ENCODE data around the gene HRNR. TPM values are rescaled to one million over a fixed set of nuclear protein-coding genes. Genes with fewer than 3 reads are reported as not detected.
"Not testable (repeated sequence)": the region's sequence is repeated elsewhere in the genome, so short reads cannot be mapped to it uniquely, and the experiment has no call there.

Gene HRNR
- total RNA-seq, result not detected

GRCh38 chr1:152224093-152224492, at the start of gene HRNR:
HRNR (minus strand) TSS chr1:152224193; CDS start chr1:152223253, 940 bp downstream.
- peaks cover 3% of the 10 kb centered on the region for H3K9me3 Mint-ChIP-seq
- ATAC-seq, result no peak
- H3K36me3 Mint-ChIP-seq (ENCODE audit: insufficient read depth), result no peaks in the 10 kb centered on the region
- H3K4me3 Mint-ChIP-seq, result no peak within 1 kb of the TSS
- H3K4me1 Mint-ChIP-seq (ENCODE audit: low read depth), result no peaks in the 10 kb centered on the region
- H3K27me3 Mint-ChIP-seq (ENCODE audit: low read depth), result peaks cover 9% of the 10 kb centered on the region
- no peak for DNase-seq

GRCh38 chr1:152256394-152256793, 32.4 kb upstream of the HRNR start:
- DNase-seq; H3K4me1 Mint-ChIP-seq (ENCODE audit: low read depth); H3K36me3 Mint-ChIP-seq (ENCODE audit: insufficient read depth); ATAC-seq; H3K27me3 Mint-ChIP-seq (ENCODE audit: low read depth); H3K9me3 Mint-ChIP-seq; H3K4me3 Mint-ChIP-seq: not testable (repeated sequence)

- ATAC-seq (no peak), DNase-seq (no peak)
- H3K36me3 Mint-ChIP-seq (ENCODE audit: insufficient read depth), result no peaks in the 10 kb centered on the region
- no peaks in the 10 kb centered on the region for H3K4me1 Mint-ChIP-seq (ENCODE audit: low read depth)
- no peak overlapping the region for H3K4me3 Mint-ChIP-seq
- no peaks in the 10 kb centered on the region for H3K9me3 Mint-ChIP-seq
- H3K27me3 Mint-ChIP-seq (ENCODE audit: low read depth), result peaks cover 3% of the 10 kb centered on the region
These were observed 28.2 kb upstream of the HRNR start for GRCh38 chr1:152252157-152252556.

- peaks cover 6% of the 10 kb centered on the region for H3K27me3 Mint-ChIP-seq (ENCODE audit: low read depth)
These were observed 27.4 kb upstream of the HRNR start for GRCh38 chr1:152251391-152251790.

GRCh38 chr1:152247316-152247715, 23.3 kb upstream of the HRNR start:
- Mint-ChIP-seq H3K36me3 (ENCODE audit: insufficient read depth) (no peaks in the 10 kb centered on the region), H3K4me1 (ENCODE audit: low read depth) (no peaks in the 10 kb centered on the region), H3K9me3 (no peaks in the 10 kb centered on the region), H3K27me3 (ENCODE audit: low read depth) (peaks cover 11% of the 10 kb centered on the region), H3K4me3 (no peak overlapping the region)
- ATAC-seq, result no peak
- no peak for DNase-seq

More at GRCh38 chr1:152251391-152251790, 27.4 kb upstream of the HRNR start:
- no peak for DNase-seq
- H3K4me3 Mint-ChIP-seq, result no peak overlapping the region
- H3K4me1 Mint-ChIP-seq (ENCODE audit: low read depth), result no peaks in the 10 kb centered on the region
- ATAC-seq, result no peak
- no peaks in the 10 kb centered on the region for H3K36me3 Mint-ChIP-seq (ENCODE audit: insufficient read depth)
- H3K9me3 Mint-ChIP-seq, result no peaks in the 10 kb centered on the region

- H3K4me1 Mint-ChIP-seq (ENCODE audit: low read depth), result no peaks in the 10 kb centered on the region
- H3K27me3 Mint-ChIP-seq (ENCODE audit: low read depth), result peaks cover 26% of the 10 kb centered on the region
- DNase-seq (no peak), ATAC-seq (no peak)
- H3K9me3 Mint-ChIP-seq, result no peaks in the 10 kb centered on the region
- H3K36me3 Mint-ChIP-seq (ENCODE audit: insufficient read depth), result no peaks in the 10 kb centered on the region
- H3K4me3 Mint-ChIP-seq, result no peak overlapping the region
These were observed 20.7 kb upstream of the HRNR start for GRCh38 chr1:152244576-152245273.

GRCh38 chr1:152237093-152237492, 13.1 kb upstream of the HRNR start:
- ATAC-seq (no peak), DNase-seq (no peak)
- no peak overlapping the region for H3K4me3 Mint-ChIP-seq
- no peaks in the 10 kb centered on the region for H3K9me3 Mint-ChIP-seq
- H3K27me3 Mint-ChIP-seq (ENCODE audit: low read depth), result peaks cover 46% of the 10 kb centered on the region
- H3K4me1 Mint-ChIP-seq (ENCODE audit: low read depth), result no peaks in the 10 kb centered on the region
- no peaks in the 10 kb centered on the region for H3K36me3 Mint-ChIP-seq (ENCODE audit: insufficient read depth)

GRCh38 chr1:152228831-152229230, 4.8 kb upstream of the HRNR start:
- no peak for DNase-seq
- H3K9me3 Mint-ChIP-seq, result no peaks in the 10 kb centered on the region
- H3K4me3 Mint-ChIP-seq, result no peak overlapping the region
- H3K27me3 Mint-ChIP-seq (ENCODE audit: low read depth), result peaks cover 13% of the 10 kb centered on the region
- ATAC-seq, result no peak
- H3K4me1 Mint-ChIP-seq (ENCODE audit: low read depth), result no peaks in the 10 kb centered on the region
- H3K36me3 Mint-ChIP-seq (ENCODE audit: insufficient read depth), result no peaks in the 10 kb centered on the region

- Mint-ChIP-seq H3K4me1 (ENCODE audit: low read depth) (no peaks in the 10 kb centered on the region), H3K36me3 (ENCODE audit: insufficient read depth) (no peaks in the 10 kb centered on the region), H3K27me3 (ENCODE audit: low read depth) (peaks cover 6% of the 10 kb centered on the region), H3K9me3 (no peaks in the 10 kb centered on the region), H3K4me3 (no peak overlapping the region)
- DNase-seq (no peak), ATAC-seq (no peak)
These were observed 3.4 kb upstream of the HRNR start for GRCh38 chr1:152227310-152227928.

GRCh38 chr1:152225678-152226077, 1.7 kb upstream of the HRNR start:
- H3K27me3 Mint-ChIP-seq (ENCODE audit: low read depth), result peaks cover 4% of the 10 kb centered on the region
- no peak for DNase-seq
- H3K4me1 Mint-ChIP-seq (ENCODE audit: low read depth), result no peaks in the 10 kb centered on the region
- no peaks in the 10 kb centered on the region for H3K36me3 Mint-ChIP-seq (ENCODE audit: insufficient read depth)
- H3K9me3 Mint-ChIP-seq, result no peaks in the 10 kb centered on the region
- H3K4me3 Mint-ChIP-seq, result no peak overlapping the region
- ATAC-seq, result no peak

- DNase-seq (no peak), ATAC-seq (no peak)
- peaks cover 5% of the 10 kb centered on the region for H3K27me3 Mint-ChIP-seq (ENCODE audit: low read depth)
- H3K9me3 Mint-ChIP-seq, result peaks cover 6% of the 10 kb centered on the region
- H3K36me3 Mint-ChIP-seq (ENCODE audit: insufficient read depth), result no peaks in the 10 kb centered on the region
- no peak overlapping the region for H3K4me3 Mint-ChIP-seq
- no peaks in the 10 kb centered on the region for H3K4me1 Mint-ChIP-seq (ENCODE audit: low read depth)
These were observed 3.5 kb downstream of the HRNR start for GRCh38 chr1:152220166-152221163.

- not testable (repeated sequence) for H3K27me3 Mint-ChIP-seq (ENCODE audit: low read depth); H3K36me3 Mint-ChIP-seq (ENCODE audit: insufficient read depth); H3K4me3 Mint-ChIP-seq; H3K9me3 Mint-ChIP-seq; ATAC-seq; DNase-seq; H3K4me1 Mint-ChIP-seq (ENCODE audit: low read depth)
These were observed 4.6 kb downstream of the HRNR start for GRCh38 chr1:152219438-152219837.

GRCh38 chr1:152218762-152219436, 5.1 kb downstream of the HRNR start:
- Mint-ChIP-seq H3K27me3 (ENCODE audit: low read depth) (peaks cover 5% of the 10 kb centered on the region), H3K36me3 (ENCODE audit: insufficient read depth) (no peaks in the 10 kb centered on the region), H3K4me1 (ENCODE audit: low read depth) (no peaks in the 10 kb centered on the region), H3K4me3 (no peak overlapping the region), H3K9me3 (peaks cover 6% of the 10 kb centered on the region)
- ATAC-seq (no peak), DNase-seq (no peak)

- not testable (repeated sequence) for H3K4me3 Mint-ChIP-seq; ATAC-seq; H3K27me3 Mint-ChIP-seq (ENCODE audit: low read depth); DNase-seq; H3K9me3 Mint-ChIP-seq; H3K4me1 Mint-ChIP-seq (ENCODE audit: low read depth); H3K36me3 Mint-ChIP-seq (ENCODE audit: insufficient read depth)
These were observed 8.4 kb downstream of the HRNR start for GRCh38 chr1:152215604-152216003.

Data from activated T-cell treated with anti-CD3 and anti-CD28 coated beads, Interleukin-2, amount 50 U/mL, for 4 hours (primary cell).